GM23338 (cell line): ENCODE measurements around the gene NUAK2. TPM values are rescaled to one million over a fixed set of nuclear protein-coding genes. Genes with fewer than 3 reads are reported as not detected.

Source experiments
- ATAC-seq: fragments of 200-7000 bp; cut with Tn5 transposase; 3 replicates; pipeline ENCODE4 v1.9.1; 2020
- DNase-seq: peaks from one replicate; pipeline ENCODE4 v3.0.0-alpha.2; 2015; ENCODE audit warnings: low spot score
- H2AFZ ChIP-seq: fragments of 200-600 bp; sonication (generic); 2 replicates; pipeline ENCODE4 v1.8.0; 2016; ENCODE audit warnings: antibody characterized with exemption, mild to moderate bottlenecking, moderate library complexity
- H3F3A ChIP-seq: fragments of 200-600 bp; sonication (generic); replicated peaks from 2 replicates; pipeline ENCODE4 v1.8.0; 2017; ENCODE audit warnings: antibody characterized with exemption, mixed run types, low read depth
- H3K27ac ChIP-seq: fragments of 200-600 bp; sonication (generic); 2 replicates; pipeline ENCODE4 v1.6.1; 2016; ENCODE audit warnings: low read depth
- H3K27me3 ChIP-seq: fragments of 200-600 bp; sonication (generic); 2 replicates; pipeline ENCODE4 v1.8.0; 2016; ENCODE audit warnings: mild to moderate bottlenecking, mixed run types, moderate library complexity; ENCODE audit not compliant: insufficient read depth
- H3K36me3 ChIP-seq: fragments of 200-600 bp; sonication (generic); 2 replicates; pipeline ENCODE4 v1.8.0; 2016; ENCODE audit warnings: mild to moderate bottlenecking; ENCODE audit not compliant: insufficient read depth
- H3K4me1 ChIP-seq: fragments of 200-600 bp; sonication (generic); 2 replicates; pipeline ENCODE4 v1.8.0; 2016; ENCODE audit warnings: mild to moderate bottlenecking, moderate library complexity; ENCODE audit not compliant: insufficient read depth
- H3K4me2 ChIP-seq: fragments of 200-600 bp; sonication (generic); 2 replicates; pipeline ENCODE4 v1.7.1; 2017; ENCODE audit warnings: mixed run types
- H3K4me3 ChIP-seq: fragments of 200-600 bp; sonication (generic); 2 replicates; pipeline ENCODE4 v1.6.1; 2016; ENCODE audit warnings: mixed run types
- H3K79me2 ChIP-seq: fragments of 200-600 bp; sonication (generic); replicated peaks from 2 replicates; pipeline ENCODE4 v1.8.0; 2017; ENCODE audit warnings: mild to moderate bottlenecking; ENCODE audit not compliant: insufficient read depth
- H3K9me2 ChIP-seq: fragments of 200-600 bp; sonication (generic); 2 replicates; pipeline ENCODE4 v1.8.0; 2017; ENCODE audit not compliant: insufficient read depth
- H4K20me1 ChIP-seq: fragments of 200-600 bp; sonication (generic); replicated peaks from 2 replicates; pipeline ENCODE4 v1.8.0; 2017; ENCODE audit warnings: mild to moderate bottlenecking; ENCODE audit not compliant: insufficient read depth
- H3K27ac Mint-ChIP-seq: 2 replicates; pipeline ENCODE4 v1.8.0; 2020; ENCODE audit warnings: inconsistent platforms, mild to moderate bottlenecking, moderate library complexity, mixed read lengths
- H3K27me3 Mint-ChIP-seq: 3 replicates; pipeline ENCODE4 v1.8.0; 2022; ENCODE audit warnings: low read depth, mild to moderate bottlenecking, moderate library complexity, mixed read lengths, inconsistent platforms; ENCODE audit not compliant: insufficient read depth, poor library complexity
- H3K36me3 Mint-ChIP-seq: 3 replicates; pipeline ENCODE4 v1.8.0; 2021; ENCODE audit warnings: low read depth, mild to moderate bottlenecking, inconsistent platforms, moderate library complexity, mixed read lengths
- H3K4me1 Mint-ChIP-seq: 3 replicates; pipeline ENCODE4 v1.8.0; 2020; ENCODE audit warnings: mild to moderate bottlenecking, inconsistent platforms, mixed read lengths
- H3K4me3 Mint-ChIP-seq: 3 replicates; pipeline ENCODE4 v1.8.0; 2021; ENCODE audit warnings: moderate library complexity, mild to moderate bottlenecking, inconsistent platforms, mixed read lengths
- H3K9me3 Mint-ChIP-seq: 3 replicates; pipeline ENCODE4 v1.8.0; 2020; ENCODE audit warnings: moderate library complexity, mild to moderate bottlenecking, inconsistent platforms, mixed read lengths
- CREB1 ChIP-seq: fragments of 250-450 bp; sonication (Bioruptor Pico); IDR thresholded peaks from 2 replicates; pipeline ENCODE4 v1.5.0; 2020; ENCODE audit warnings: low read depth, mild to moderate bottlenecking, moderate library complexity
- polyA plus RNA-seq: library from polyadenylated mRNA; unstranded; fragments of >200 nt; fragmentation: Nextera tagmentation; extraction: Ambion mirVana; gene quantifications from 2 replicates; pipeline ENCODE4 v1.2.1, GENCODE V29; 2016
- total RNA-seq: library from RNA; depleted of rRNA; stranded (reverse); fragments of >200 nt; shearing (Covaris generic); gene quantifications from 2 replicates; pipeline ENCODE4 v1.2.3, GENCODE V29; 2014
- TF ChIP-seq, protein P1 (sequence below): fragments of 250-450 bp; sonication (Bioruptor Pico); IDR thresholded peaks from 2 replicates; pipeline ENCODE4 v1.5.0; 2020; ENCODE audit warnings: mild to moderate bottlenecking, moderate library complexity
- TF ChIP-seq, protein P2 (sequence below): IDR thresholded peaks from 2 replicates; pipeline ENCODE4 v1.6.1; 2016; ENCODE audit warnings: antibody characterized with exemption
- TF ChIP-seq, protein P3 (sequence below): IDR thresholded peaks from one replicate; pipeline ENCODE4 v1.6.1; 2018; ENCODE audit warnings: antibody characterized with exemption; ENCODE audit not compliant: unreplicated experiment

NUAK2 gene
- total and polyA plus RNA-seq, 2 experiments from 2014 or later = 7.8 to 15.3 TPM

DNA sequence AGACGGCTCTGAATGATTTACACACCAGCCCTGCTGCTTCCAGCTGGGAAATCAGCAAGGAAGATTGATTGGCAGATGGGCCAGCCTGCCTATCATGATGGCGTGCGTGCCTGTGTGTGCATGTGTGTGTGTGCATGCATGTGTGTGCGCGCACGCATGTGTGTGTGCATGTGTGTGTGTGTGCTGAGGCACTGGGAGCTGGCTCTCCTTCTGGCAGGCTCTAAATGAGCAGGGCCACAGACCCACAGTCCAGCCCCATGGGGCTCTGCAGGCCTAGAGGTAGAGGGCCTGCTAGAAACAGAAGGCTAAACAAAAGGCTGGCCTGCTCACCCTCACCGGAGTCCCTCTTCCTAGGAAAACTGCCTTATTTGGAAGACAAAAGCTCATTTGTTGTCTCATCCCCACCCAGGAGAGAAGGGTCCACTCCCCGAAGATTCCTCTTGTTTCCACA, 29.2 kb upstream of the NUAK2 start:
- H3K36me3 Mint-ChIP-seq = no peaks in the 10 kb centered on the region
- no peaks in the 10 kb centered on the region for H3K9me2 ChIP-seq
- ATAC-seq (peak; percentile 87), DNase-seq (peak; percentile 76)
- peak overlapping the region; percentile 55 for H3K4me2 ChIP-seq
- peak overlapping the region; percentile 89 for H3K27ac Mint-ChIP-seq
- H3K27me3 ChIP-seq = peaks cover 10% of the 10 kb centered on the region; the same call in 1 of the 2 replicates
- H3K4me1 Mint-ChIP-seq = peaks cover 63% of the 10 kb centered on the region
- no peaks in the 10 kb centered on the region for H3K79me2 ChIP-seq
- H3K27me3 Mint-ChIP-seq = peaks cover 17% of the 10 kb centered on the region
- H3K9me3 Mint-ChIP-seq = no peaks in the 10 kb centered on the region; the same call in 2 of the 3 replicates
- H3K36me3 ChIP-seq = no peaks in the 10 kb centered on the region
- H3F3A ChIP-seq = peaks cover 19% of the 10 kb centered on the region
- no peak overlapping the region for H3K4me3 Mint-ChIP-seq
- H4K20me1 ChIP-seq = no peaks in the 10 kb centered on the region
- H3K4me3 ChIP-seq = peak overlapping the region; percentile 2; the same call in 1 of the 2 replicates
- H3K27ac ChIP-seq = peak overlapping the region; percentile 65; the same call in 1 of the 2 replicates
- TF ChIP-seq CREB1 (CRISPR knock-in tag) = no peak
- TF ChIP-seq, protein P1, sequence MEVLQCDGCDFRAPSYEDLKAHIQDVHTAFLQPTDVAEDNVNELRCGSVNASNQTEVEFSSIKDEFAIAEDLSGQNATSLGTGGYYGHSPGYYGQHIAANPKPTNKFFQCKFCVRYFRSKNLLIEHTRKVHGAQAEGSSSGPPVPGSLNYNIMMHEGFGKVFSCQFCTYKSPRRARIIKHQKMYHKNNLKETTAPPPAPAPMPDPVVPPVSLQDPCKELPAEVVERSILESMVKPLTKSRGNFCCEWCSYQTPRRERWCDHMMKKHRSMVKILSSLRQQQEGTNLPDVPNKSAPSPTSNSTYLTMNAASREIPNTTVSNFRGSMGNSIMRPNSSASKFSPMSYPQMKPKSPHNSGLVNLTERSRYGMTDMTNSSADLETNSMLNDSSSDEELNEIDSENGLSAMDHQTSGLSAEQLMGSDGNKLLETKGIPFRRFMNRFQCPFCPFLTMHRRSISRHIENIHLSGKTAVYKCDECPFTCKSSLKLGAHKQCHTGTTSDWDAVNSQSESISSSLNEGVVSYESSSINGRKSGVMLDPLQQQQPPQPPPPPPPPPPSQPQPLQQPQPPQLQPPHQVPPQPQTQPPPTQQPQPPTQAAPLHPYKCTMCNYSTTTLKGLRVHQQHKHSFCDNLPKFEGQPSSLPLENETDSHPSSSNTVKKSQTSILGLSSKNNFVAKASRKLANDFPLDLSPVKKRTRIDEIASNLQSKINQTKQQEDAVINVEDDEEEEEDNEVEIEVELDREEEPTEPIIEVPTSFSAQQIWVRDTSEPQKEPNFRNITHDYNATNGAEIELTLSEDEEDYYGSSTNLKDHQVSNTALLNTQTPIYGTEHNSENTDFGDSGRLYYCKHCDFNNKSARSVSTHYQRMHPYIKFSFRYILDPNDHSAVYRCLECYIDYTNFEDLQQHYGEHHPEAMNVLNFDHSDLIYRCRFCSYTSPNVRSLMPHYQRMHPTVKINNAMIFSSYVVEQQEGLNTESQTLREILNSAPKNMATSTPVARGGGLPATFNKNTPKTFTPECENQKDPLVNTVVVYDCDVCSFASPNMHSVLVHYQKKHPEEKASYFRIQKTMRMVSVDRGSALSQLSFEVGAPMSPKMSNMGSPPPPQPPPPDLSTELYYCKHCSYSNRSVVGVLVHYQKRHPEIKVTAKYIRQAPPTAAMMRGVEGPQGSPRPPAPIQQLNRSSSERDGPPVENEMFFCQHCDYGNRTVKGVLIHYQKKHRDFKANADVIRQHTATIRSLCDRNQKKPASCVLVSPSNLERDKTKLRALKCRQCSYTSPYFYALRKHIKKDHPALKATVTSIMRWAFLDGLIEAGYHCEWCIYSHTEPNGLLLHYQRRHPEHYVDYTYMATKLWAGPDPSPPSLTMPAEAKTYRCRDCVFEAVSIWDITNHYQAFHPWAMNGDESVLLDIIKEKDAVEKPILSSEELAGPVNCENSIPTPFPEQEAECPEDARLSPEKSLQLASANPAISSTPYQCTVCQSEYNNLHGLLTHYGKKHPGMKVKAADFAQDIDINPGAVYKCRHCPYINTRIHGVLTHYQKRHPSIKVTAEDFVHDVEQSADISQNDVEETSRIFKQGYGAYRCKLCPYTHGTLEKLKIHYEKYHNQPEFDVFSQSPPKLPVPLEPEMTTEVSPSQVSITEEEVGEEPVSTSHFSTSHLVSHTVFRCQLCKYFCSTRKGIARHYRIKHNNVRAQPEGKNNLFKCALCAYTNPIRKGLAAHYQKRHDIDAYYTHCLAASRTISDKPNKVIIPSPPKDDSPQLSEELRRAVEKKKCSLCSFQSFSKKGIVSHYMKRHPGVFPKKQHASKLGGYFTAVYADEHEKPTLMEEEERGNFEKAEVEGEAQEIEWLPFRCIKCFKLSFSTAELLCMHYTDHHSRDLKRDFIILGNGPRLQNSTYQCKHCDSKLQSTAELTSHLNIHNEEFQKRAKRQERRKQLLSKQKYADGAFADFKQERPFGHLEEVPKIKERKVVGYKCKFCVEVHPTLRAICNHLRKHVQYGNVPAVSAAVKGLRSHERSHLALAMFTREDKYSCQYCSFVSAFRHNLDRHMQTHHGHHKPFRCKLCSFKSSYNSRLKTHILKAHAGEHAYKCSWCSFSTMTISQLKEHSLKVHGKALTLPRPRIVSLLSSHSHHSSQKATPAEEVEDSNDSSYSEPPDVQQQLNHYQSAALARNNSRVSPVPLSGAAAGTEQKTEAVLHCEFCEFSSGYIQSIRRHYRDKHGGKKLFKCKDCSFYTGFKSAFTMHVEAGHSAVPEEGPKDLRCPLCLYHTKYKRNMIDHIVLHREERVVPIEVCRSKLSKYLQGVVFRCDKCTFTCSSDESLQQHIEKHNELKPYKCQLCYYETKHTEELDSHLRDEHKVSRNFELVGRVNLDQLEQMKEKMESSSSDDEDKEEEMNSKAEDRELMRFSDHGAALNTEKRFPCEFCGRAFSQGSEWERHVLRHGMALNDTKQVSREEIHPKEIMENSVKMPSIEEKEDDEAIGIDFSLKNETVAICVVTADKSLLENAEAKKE (CRISPR knock-in tag) = peak; percentile 63; the same call in 1 of the 2 replicates
- TF ChIP-seq, protein P2, sequence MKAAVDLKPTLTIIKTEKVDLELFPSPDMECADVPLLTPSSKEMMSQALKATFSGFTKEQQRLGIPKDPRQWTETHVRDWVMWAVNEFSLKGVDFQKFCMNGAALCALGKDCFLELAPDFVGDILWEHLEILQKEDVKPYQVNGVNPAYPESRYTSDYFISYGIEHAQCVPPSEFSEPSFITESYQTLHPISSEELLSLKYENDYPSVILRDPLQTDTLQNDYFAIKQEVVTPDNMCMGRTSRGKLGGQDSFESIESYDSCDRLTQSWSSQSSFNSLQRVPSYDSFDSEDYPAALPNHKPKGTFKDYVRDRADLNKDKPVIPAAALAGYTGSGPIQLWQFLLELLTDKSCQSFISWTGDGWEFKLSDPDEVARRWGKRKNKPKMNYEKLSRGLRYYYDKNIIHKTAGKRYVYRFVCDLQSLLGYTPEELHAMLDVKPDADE = no peak
- TF ChIP-seq, protein P3, sequence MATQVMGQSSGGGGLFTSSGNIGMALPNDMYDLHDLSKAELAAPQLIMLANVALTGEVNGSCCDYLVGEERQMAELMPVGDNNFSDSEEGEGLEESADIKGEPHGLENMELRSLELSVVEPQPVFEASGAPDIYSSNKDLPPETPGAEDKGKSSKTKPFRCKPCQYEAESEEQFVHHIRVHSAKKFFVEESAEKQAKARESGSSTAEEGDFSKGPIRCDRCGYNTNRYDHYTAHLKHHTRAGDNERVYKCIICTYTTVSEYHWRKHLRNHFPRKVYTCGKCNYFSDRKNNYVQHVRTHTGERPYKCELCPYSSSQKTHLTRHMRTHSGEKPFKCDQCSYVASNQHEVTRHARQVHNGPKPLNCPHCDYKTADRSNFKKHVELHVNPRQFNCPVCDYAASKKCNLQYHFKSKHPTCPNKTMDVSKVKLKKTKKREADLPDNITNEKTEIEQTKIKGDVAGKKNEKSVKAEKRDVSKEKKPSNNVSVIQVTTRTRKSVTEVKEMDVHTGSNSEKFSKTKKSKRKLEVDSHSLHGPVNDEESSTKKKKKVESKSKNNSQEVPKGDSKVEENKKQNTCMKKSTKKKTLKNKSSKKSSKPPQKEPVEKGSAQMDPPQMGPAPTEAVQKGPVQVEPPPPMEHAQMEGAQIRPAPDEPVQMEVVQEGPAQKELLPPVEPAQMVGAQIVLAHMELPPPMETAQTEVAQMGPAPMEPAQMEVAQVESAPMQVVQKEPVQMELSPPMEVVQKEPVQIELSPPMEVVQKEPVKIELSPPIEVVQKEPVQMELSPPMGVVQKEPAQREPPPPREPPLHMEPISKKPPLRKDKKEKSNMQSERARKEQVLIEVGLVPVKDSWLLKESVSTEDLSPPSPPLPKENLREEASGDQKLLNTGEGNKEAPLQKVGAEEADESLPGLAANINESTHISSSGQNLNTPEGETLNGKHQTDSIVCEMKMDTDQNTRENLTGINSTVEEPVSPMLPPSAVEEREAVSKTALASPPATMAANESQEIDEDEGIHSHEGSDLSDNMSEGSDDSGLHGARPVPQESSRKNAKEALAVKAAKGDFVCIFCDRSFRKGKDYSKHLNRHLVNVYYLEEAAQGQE = no peak
- H2AFZ ChIP-seq = peak overlapping the region; percentile 30; the same call in 1 of the 2 replicates
- peaks cover 79% of the 10 kb centered on the region for H3K4me1 ChIP-seq
